ENCODE results near the gene MBD2. TPM values are rescaled to one million over a fixed set of nuclear protein-coding genes. Genes with fewer than 3 reads are reported as not detected.

The MBD2 gene
- total and polyA plus RNA-seq, 2 of the 8 experiments (the other 6 are each of a cell fraction or from before 2014, with no cell fraction given) = 36.2 to 52.7 TPM

GRCh38 chr18:54155412-54155811, 69.1 kb downstream of the MBD2 start:
- H3K27ac ChIP-seq (ENCODE audit: low read depth, low read length) = no peak overlapping the region
- no peak overlapping the region for H2BK120ac ChIP-seq (replicated peaks; ENCODE audit: low read depth, low read length)
- no peaks in the 10 kb centered on the region for H4K20me1 ChIP-seq (replicated peaks in 1 of 2; ENCODE audit: control insufficient read depth in 1 of 2, insufficient read depth in 2 of 2, low read length in 2 of 2)
- no peaks in the 10 kb centered on the region for H3K23me2 ChIP-seq (ENCODE audit: low read depth, low read length)
- H3K4me1 ChIP-seq (replicated peaks in 1 of 4; ENCODE audit: control insufficient read depth in 3 of 4, insufficient read depth in 4 of 4, low read length in 3 of 4) = peaks cover 0 to under 1% (median 0%) of the 10 kb centered on the region in 4 experiments; a peak in 1 of 7 replicates
- no peak overlapping the region for H3K4ac ChIP-seq (replicated peaks; ENCODE audit: insufficient read length, low read depth, low read length)
- no peak overlapping the region for H2BK12ac ChIP-seq (ENCODE audit: low read depth, low read length)
- POLR2A ChIA-PET (ENCODE audit: partially characterized antibody) = no interaction called here
- no peak overlapping the region for H2BK5ac ChIP-seq (ENCODE audit: low read depth, low read length)
- no peak overlapping the region for H3K9ac ChIP-seq (replicated peaks in 1 of 4; ENCODE audit: extremely low read depth in 1 of 4, low read depth in 3 of 4, low read length in 3 of 4)
- no peak overlapping the region for H3K23ac ChIP-seq (ENCODE audit: insufficient read length)
- H4K5ac ChIP-seq (ENCODE audit: insufficient read length, low read depth, low read length) = no peak overlapping the region
- no peak overlapping the region for H4K8ac ChIP-seq (ENCODE audit: extremely low read depth, insufficient read depth, low read length)
- no peak overlapping the region for H3K4me3 ChIP-seq (ENCODE audit: extremely low read depth in 1 of 4, insufficient read depth in 2 of 4, low read depth in 3 of 4, low read length in 4 of 4)
- no peaks in the 10 kb centered on the region for H3K27me3 ChIP-seq (replicated peaks in 1 of 4; ENCODE audit: control insufficient read depth in 3 of 4, extremely low read depth in 1 of 4, insufficient read depth in 3 of 4, low read length in 3 of 4)
- H2AK5ac ChIP-seq (ENCODE audit: low read depth, low read length) = no peak overlapping the region
- FAIRE-seq (no peak), DNase-seq (ENCODE audit: low read depth in 1 of 2, low spot score in 2 of 2) (no peak)
- H3K14ac ChIP-seq (ENCODE audit: insufficient read length) = no peak overlapping the region
- H4K91ac ChIP-seq (replicated peaks; ENCODE audit: insufficient read length, low read length) = no peak overlapping the region
- no peak overlapping the region for H3K4me2 ChIP-seq (ENCODE audit: insufficient read depth in 1 of 2, low read depth in 2 of 2, low read length in 2 of 2)
- H2BK20ac ChIP-seq (ENCODE audit: low read length) = no peak overlapping the region
- H3K79me2 ChIP-seq (ENCODE audit: control insufficient read depth in 1 of 2, insufficient read depth in 2 of 2, low read length in 2 of 2) = no peaks in the 10 kb centered on the region
- CTCF ChIA-PET (ENCODE audit: partially characterized antibody) = no interaction called here
- H3K56ac ChIP-seq (replicated peaks; ENCODE audit: insufficient read length, low read depth, low read length) = no peak overlapping the region
- H2BK15ac ChIP-seq (ENCODE audit: low read length) = no peak overlapping the region
- no peaks in the 10 kb centered on the region for H3K36me3 ChIP-seq (ENCODE audit: control insufficient read depth in 2 of 4, insufficient read depth in 4 of 4, low read length in 3 of 4)
- 88% methylated on average over 3 of the region's 3 CpGs; no CpG with 5 or more reads in 1 of the 2 experiments for WGBS, 2 experiments (ENCODE audit: extremely low coverage in 1 of 2, insufficient coverage in 1 of 2, insufficient read length in 1 of 2, insufficient replicate concordance in 2 of 2, low coverage in 1 of 2, low lambda C conversion rate in 2 of 2, missing lambda C conversion rate in 1 of 2)
- H3K79me1 ChIP-seq (ENCODE audit: low read depth, low read length) = no peaks in the 10 kb centered on the region
- no peak overlapping the region for H3K18ac ChIP-seq (ENCODE audit: extremely low read depth, low read length)
- no peaks in the 10 kb centered on the region for H3K9me3 ChIP-seq (ENCODE audit: insufficient read depth in 2 of 2, low read depth in 1 of 2, low read length in 1 of 2)
- H2AFZ ChIP-seq (ENCODE audit: low read length) = no peak overlapping the region
- TF ChIP-seq CBX5 (IDR thresholded peaks at IDR 0.05; ENCODE audit: low read depth, low read length) (no peak), CHD2 (IDR thresholded peaks at IDR 0.05; ENCODE audit: low read length) (no peak), ATF2 (IDR thresholded peaks at IDR 0.05; ENCODE audit: low read length) (no peak), ASH2L (IDR thresholded peaks at IDR 0.05; ENCODE audit: low read length) (no peak), RXRA (IDR thresholded peaks at IDR 0.05; ENCODE audit: insufficient read depth, low read depth, low read length) (no peak), CTBP2 (IDR thresholded peaks at IDR 0.05; ENCODE audit: borderline replicate concordance, insufficient read depth, insufficient read length, low read length) (no peak), EGR1 (IDR thresholded peaks at IDR 0.05; ENCODE audit: borderline replicate concordance, low read depth, low read length) (no peak), TEAD4 (IDR thresholded peaks at IDR 0.05; ENCODE audit: low read depth, low read length) (no peak), MAX (IDR thresholded peaks at IDR 0.05) (no peak), SRF (IDR thresholded peaks at IDR 0.05; ENCODE audit: low read depth, low read length) (no peak), BRCA1 (IDR thresholded peaks at IDR 0.05; ENCODE audit: low read depth, low read length) (no peak), POU5F1 (IDR thresholded peaks at IDR 0.05; ENCODE audit: low read depth, low read length) (no peak), SIN3A (conservative IDR thresholded peaks at IDR 0.05 in 1 of 2, IDR thresholded peaks at IDR 0.05 in 1 of 2; ENCODE audit: low read depth in 1 of 2, low read length in 2 of 2) (no peak)

Measured in H1 (cell line).